Inflammatory macrophage treated with lipopolysaccharide for 4 hours (primary cell): ENCODE data around the gene NOX4.

ENCODE experiments used
- DNase-seq: peaks from one replicate; pipeline ENCODE4 v3.0.0-alpha.2; 2020

The NOX4 gene

GRCh38 chr11:89490981-89491690, at the start of gene NOX4:
Gene NOX4, minus strand, starts transcription at chr11:89491375. Its CDS starts 129 bp downstream, at chr11:89491246.
- DNase-seq, result no peak

- no peak for DNase-seq
These were observed 49.7 kb upstream of the NOX4 start for GRCh38 chr11:89540826-89541225.

GRCh38 chr11:89537936-89538335, 46.8 kb upstream of the NOX4 start:
- DNase-seq, result no peak

GRCh38 chr11:89536926-89537325, 45.8 kb upstream of the NOX4 start:
- DNase-seq, result no peak

- DNase-seq, result no peak
These were observed 44.0 kb upstream of the NOX4 start for GRCh38 chr11:89535221-89535620.

GRCh38 chr11:89529626-89530380, 38.6 kb upstream of the NOX4 start:
- no peak for DNase-seq

GRCh38 chr11:89521792-89522191, 30.6 kb upstream of the NOX4 start:
- DNase-seq, result no peak

GRCh38 chr11:89521294-89521693, 30.1 kb upstream of the NOX4 start:
- no peak for DNase-seq

GRCh38 chr11:89516496-89516895, 25.3 kb upstream of the NOX4 start:
- DNase-seq, result no peak

GRCh38 chr11:89508544-89508943, 17.4 kb upstream of the NOX4 start:
- DNase-seq, result no peak

- no peak for DNase-seq
These were observed 13.1 kb upstream of the NOX4 start for GRCh38 chr11:89504270-89504669.

GRCh38 chr11:89503422-89503821, 12.2 kb upstream of the NOX4 start:
- DNase-seq, result no peak

GRCh38 chr11:89502301-89502700, 11.1 kb upstream of the NOX4 start:
- DNase-seq, result no peak

- DNase-seq, result no peak
These were observed 9.2 kb upstream of the NOX4 start for GRCh38 chr11:89500336-89500735.

GRCh38 chr11:89498845-89499448, 7.8 kb upstream of the NOX4 start:
- DNase-seq, result no peak

- no peak for DNase-seq
These were observed 4.8 kb upstream of the NOX4 start for GRCh38 chr11:89495951-89496350.

GRCh38 chr11:89493431-89493830, 2.3 kb upstream of the NOX4 start:
- DNase-seq, result no peak

- DNase-seq, result no peak
These were observed 584 bp downstream of the NOX4 start for GRCh38 chr11:89490602-89490980.

- no peak for DNase-seq
These were observed 1.2 kb downstream of the NOX4 start for GRCh38 chr11:89489930-89490329.

GRCh38 chr11:89487016-89487415, 4.2 kb downstream of the NOX4 start:
- DNase-seq, result no peak

- no peak for DNase-seq
These were observed 6.3 kb downstream of the NOX4 start for GRCh38 chr11:89484896-89485295.

GRCh38 chr11:89477175-89477574, 14.0 kb downstream of the NOX4 start:
- DNase-seq, result no peak

GRCh38 chr11:89463266-89463780, 27.9 kb downstream of the NOX4 start:
- no peak for DNase-seq

GRCh38 chr11:89458716-89459115, 32.5 kb downstream of the NOX4 start:
- no peak for DNase-seq
